Suprapubic skin (tissue), 4 donors: ENCODE results near the gene ERGIC3. TPM values are rescaled to one million over a fixed set of nuclear protein-coding genes. Genes with fewer than 3 reads are reported as not detected.

ENCODE experiments used
- DNase-seq, 2 donors: peaks; one replicate each; pipeline ENCODE4 v3.0.0-alpha.2; 2019; ENCODE audit warnings: low spot score in 2 of 2
- H3K27ac ChIP-seq: fragments of 200-600 bp; sonication (generic); one replicate; pipeline ENCODE4 v1.5.1; 2019
- H3K27me3 ChIP-seq: fragments of 200-600 bp; sonication (generic); one replicate; pipeline ENCODE4 v1.5.1; 2019
- H3K36me3 ChIP-seq: fragments of 200-600 bp; sonication (generic); one replicate; pipeline ENCODE4 v1.5.1; 2019
- H3K4me1 ChIP-seq: fragments of 200-600 bp; sonication (generic); one replicate; pipeline ENCODE4 v1.5.1; 2019
- H3K4me3 ChIP-seq: fragments of 200-600 bp; sonication (generic); one replicate; pipeline ENCODE4 v1.5.1; 2019; ENCODE audit warnings: mild to moderate bottlenecking
- H3K9me3 ChIP-seq: fragments of 200-600 bp; sonication (generic); one replicate; pipeline ENCODE4 v1.5.1; 2019
- EP300 ChIP-seq: sonication (generic); formaldehyde crosslinking; IDR thresholded peaks from one replicate; pipeline ENCODE4 v1.6.1; 2017; ENCODE audit warnings: antibody characterized with exemption
- POLR2A ChIP-seq, 2 donors: fragments of 450-650 bp; IDR thresholded peaks; one replicate each; pipeline ENCODE4 v1.6.1; 2017; ENCODE audit warnings: antibody characterized with exemption in 2 of 2, mild to moderate bottlenecking in 2 of 2, moderate library complexity in 2 of 2
- POLR2AphosphoS5 ChIP-seq, 3 donors: sonication (generic); formaldehyde crosslinking; IDR thresholded peaks; one replicate each; pipeline ENCODE4 v1.6.1; 2017; ENCODE audit warnings: antibody characterized with exemption in 3 of 3
- WGBS: methylation state at CpG from one replicate; pipeline ENCODE4 v1.1.5; 2018; 5-methylcytosine and 5-hydroxymethylcytosine counted together
- total RNA-seq, 4 donors: library from RNA; depleted of rRNA; stranded (reverse); fragments of >200 nt; gene quantifications; one replicate each; pipeline ENCODE4 v1.1.0, GENCODE V29; 2016
- TF ChIP-seq, protein P1 (sequence below), 2 donors: fragments of 200-600 bp in 1 of 2; fragments of 450-650 bp in 1 of 2; sonication (generic) in 1 of 2; IDR thresholded peaks; one replicate each; pipeline ENCODE4 v1.5.1; 2016 to 2019; ENCODE audit warnings: antibody characterized with exemption in 2 of 2, mild to moderate bottlenecking in 1 of 2, moderate library complexity in 1 of 2

The ERGIC3 gene
- total RNA-seq, 4 donors from 2014 or later: 154 to 256 (median 225) TPM

DNA sequence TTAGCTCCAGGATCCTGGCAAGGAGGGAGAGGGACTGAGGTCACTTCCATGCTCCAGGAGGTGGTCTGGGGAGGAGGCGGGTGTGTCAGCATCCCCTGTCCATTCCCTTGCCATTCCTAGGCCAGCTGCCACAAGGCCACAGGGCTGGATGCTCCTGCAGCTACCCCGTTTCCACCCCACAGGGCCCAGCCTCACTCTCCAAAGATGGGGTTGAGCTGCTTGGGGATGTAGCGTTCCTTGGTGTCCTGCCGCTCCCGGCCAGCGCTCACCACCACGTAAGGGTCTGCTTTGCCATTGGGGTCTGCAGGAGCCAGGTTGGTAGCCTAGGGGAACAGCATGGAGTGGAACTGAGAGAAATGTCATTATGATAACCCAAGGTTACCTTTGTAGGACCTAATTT lies 23.0 kb downstream of the ERGIC3 start:
- no peak overlapping the region for H3K4me3 ChIP-seq
- no peak overlapping the region for H3K27ac ChIP-seq
- 88% methylated on average over 6 of the region's 7 CpGs for WGBS
- H3K27me3 ChIP-seq: no peaks in the 10 kb centered on the region
- TF ChIP-seq EP300: no peak
- TF ChIP-seq POLR2AphosphoS5 (IDR thresholded peaks at IDR 0.05): no peak
- TF ChIP-seq POLR2A (IDR thresholded peaks at IDR 0.05): no peak
- TF ChIP-seq, protein P1, sequence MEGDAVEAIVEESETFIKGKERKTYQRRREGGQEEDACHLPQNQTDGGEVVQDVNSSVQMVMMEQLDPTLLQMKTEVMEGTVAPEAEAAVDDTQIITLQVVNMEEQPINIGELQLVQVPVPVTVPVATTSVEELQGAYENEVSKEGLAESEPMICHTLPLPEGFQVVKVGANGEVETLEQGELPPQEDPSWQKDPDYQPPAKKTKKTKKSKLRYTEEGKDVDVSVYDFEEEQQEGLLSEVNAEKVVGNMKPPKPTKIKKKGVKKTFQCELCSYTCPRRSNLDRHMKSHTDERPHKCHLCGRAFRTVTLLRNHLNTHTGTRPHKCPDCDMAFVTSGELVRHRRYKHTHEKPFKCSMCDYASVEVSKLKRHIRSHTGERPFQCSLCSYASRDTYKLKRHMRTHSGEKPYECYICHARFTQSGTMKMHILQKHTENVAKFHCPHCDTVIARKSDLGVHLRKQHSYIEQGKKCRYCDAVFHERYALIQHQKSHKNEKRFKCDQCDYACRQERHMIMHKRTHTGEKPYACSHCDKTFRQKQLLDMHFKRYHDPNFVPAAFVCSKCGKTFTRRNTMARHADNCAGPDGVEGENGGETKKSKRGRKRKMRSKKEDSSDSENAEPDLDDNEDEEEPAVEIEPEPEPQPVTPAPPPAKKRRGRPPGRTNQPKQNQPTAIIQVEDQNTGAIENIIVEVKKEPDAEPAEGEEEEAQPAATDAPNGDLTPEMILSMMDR (IDR thresholded peaks at IDR 0.05): no peak
- H3K4me1 ChIP-seq: no peaks in the 10 kb centered on the region
- no peak for DNase-seq
- H3K36me3 ChIP-seq: no peaks in the 10 kb centered on the region
- H3K9me3 ChIP-seq: no peaks in the 10 kb centered on the region

DNA sequence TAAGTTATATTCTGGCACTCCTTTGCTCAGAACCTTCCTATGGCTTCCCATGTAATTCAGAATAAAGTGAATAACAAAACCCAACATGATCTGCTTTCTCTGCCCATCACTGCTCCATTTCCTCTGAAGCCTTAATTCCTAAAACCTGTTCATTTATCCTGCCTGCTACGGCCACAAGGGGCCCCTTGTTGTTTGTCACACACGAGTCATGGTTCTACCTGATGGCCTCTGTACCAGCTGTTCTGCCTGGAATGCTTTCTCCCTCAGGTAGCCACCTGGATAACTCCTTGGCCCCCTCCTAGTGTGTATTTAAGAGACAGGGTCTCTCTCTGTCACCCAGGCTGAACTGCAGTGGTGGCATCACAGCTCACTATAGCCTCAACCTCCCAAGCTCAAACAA lies 26.8 kb downstream of the ERGIC3 start:
- Histone ChIP-seq H3K9me3 (peaks cover 6% of the 10 kb centered on the region), H3K4me3 (no peak overlapping the region), H3K27ac (no peak overlapping the region), H3K27me3 (no peaks in the 10 kb centered on the region), H3K36me3 (no peaks in the 10 kb centered on the region), H3K4me1 (no peaks in the 10 kb centered on the region)
- no peak for DNase-seq
- TF ChIP-seq, protein P1 (IDR thresholded peaks at IDR 0.05): no peak
- TF ChIP-seq POLR2A (IDR thresholded peaks at IDR 0.05): no peak
- no peak for TF ChIP-seq POLR2AphosphoS5 (IDR thresholded peaks at IDR 0.05)
- no peak for TF ChIP-seq EP300
- 27% methylated on average over 2 of the region's 2 CpGs for WGBS

DNA sequence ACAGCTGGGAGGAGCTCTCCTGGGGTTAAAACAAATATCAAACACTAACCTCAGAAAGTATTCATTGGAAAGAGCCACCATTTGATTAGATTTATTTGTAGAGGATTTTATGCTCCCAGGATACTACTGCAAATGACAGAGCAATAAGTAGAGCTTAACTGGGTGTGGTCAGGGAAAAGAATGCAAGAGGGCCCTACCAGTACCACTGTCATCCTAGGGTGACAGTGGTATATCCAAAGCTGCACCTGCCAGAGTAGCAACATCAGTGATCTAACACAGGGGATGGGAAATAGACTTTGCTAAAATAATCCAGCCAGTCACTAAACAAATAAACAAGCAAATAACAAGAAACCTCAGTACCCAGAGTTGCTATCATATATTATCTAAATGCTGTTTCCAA lies 29.7 kb downstream of the ERGIC3 start:
- Histone ChIP-seq H3K27ac (no peak overlapping the region), H3K27me3 (no peaks in the 10 kb centered on the region), H3K9me3 (peaks cover 6% of the 10 kb centered on the region), H3K4me1 (no peaks in the 10 kb centered on the region), H3K4me3 (no peak overlapping the region), H3K36me3 (no peaks in the 10 kb centered on the region)
- no peak for DNase-seq
- TF ChIP-seq, protein P1 (IDR thresholded peaks at IDR 0.05): no peak
- no peak for TF ChIP-seq POLR2A (IDR thresholded peaks at IDR 0.05)
- no peak for TF ChIP-seq POLR2AphosphoS5 (IDR thresholded peaks at IDR 0.05)
- no peak for TF ChIP-seq EP300

DNA sequence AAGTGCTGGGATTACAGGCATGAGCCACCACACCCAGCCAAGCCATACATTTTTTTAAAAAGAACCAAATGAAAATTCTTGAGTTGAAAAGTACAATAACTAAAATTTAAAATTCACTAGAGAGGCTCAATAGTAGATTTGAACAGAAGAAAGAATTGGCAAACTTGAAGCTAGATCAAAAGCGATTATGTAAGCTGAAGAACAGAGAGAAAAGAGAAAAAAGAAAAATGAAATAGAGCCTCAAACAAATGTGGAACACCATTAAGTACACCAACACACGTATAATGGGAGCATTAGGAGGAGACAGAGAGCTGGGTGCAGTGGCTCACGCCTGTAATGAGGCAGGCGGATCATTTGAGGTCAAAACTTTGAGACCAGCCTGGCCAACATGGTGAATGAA lies 31.0 kb downstream of the ERGIC3 start:
- H3K36me3 ChIP-seq: no peaks in the 10 kb centered on the region
- no peak overlapping the region for H3K27ac ChIP-seq
- no peaks in the 10 kb centered on the region for H3K27me3 ChIP-seq
- 91% methylated on average over 4 of the region's 4 CpGs for WGBS
- no peak for DNase-seq
- H3K9me3 ChIP-seq: peaks cover 6% of the 10 kb centered on the region
- no peak overlapping the region for H3K4me3 ChIP-seq
- H3K4me1 ChIP-seq: no peaks in the 10 kb centered on the region
- TF ChIP-seq POLR2A (IDR thresholded peaks at IDR 0.05): no peak
- TF ChIP-seq, protein P1 (IDR thresholded peaks at IDR 0.05): no peak
- TF ChIP-seq EP300: no peak
- no peak for TF ChIP-seq POLR2AphosphoS5 (IDR thresholded peaks at IDR 0.05)

DNA sequence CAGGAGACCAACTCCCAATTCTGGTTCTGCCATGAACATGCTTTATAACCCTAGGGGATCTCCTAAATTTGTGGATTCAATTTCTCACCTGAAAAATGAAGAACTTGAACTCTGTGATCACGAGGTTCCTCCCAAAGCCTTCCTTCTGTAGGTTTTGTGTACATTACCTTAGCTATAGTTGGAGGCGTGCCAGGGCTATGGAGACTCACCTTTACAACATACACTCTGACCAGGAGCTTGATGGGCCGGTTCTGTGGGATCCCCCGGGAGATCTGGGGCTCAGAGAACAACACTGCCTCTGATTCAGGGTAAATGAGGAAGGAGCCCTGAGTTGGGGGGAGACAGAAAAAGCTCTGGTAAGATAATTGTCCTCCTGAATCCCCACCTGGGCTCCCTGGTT lies 34.1 kb downstream of the ERGIC3 start:
- WGBS: 49% methylated on average over 4 of the region's 4 CpGs
- H3K36me3 ChIP-seq: no peaks in the 10 kb centered on the region
- no peak overlapping the region for H3K4me3 ChIP-seq
- no peaks in the 10 kb centered on the region for H3K4me1 ChIP-seq
- TF ChIP-seq POLR2AphosphoS5 (IDR thresholded peaks at IDR 0.05) (no peak), POLR2A (IDR thresholded peaks at IDR 0.05) (no peak), EP300 (no peak)
- TF ChIP-seq, protein P1 (IDR thresholded peaks at IDR 0.05): no peak
- peaks cover 6% of the 10 kb centered on the region for H3K9me3 ChIP-seq
- no peak for DNase-seq
- H3K27me3 ChIP-seq: no peaks in the 10 kb centered on the region
- no peak overlapping the region for H3K27ac ChIP-seq
